Stimulated activated memory B cell treated with anti-CD40 and anti-IgM and Interleukin-4, amounts not matched to agents 10 μg/mL and 1 μg/mL and 100 μg/mL, for 72 hours (primary cell): Measurements from ENCODE around the gene DENND4A.

Experiments used
- ATAC-seq: fragments of 150-1000 bp; cut with Tn5 transposase; 2 replicates; pipeline ENCODE4 v1.10.0; 2021
- H3K27ac Mint-ChIP-seq: one replicate; pipeline ENCODE4 v1.8.0; 2022; ENCODE audit warnings: mild to moderate bottlenecking, mixed read lengths
- H3K27me3 Mint-ChIP-seq: one replicate; pipeline ENCODE4 v1.8.0; 2022; ENCODE audit warnings: mixed read lengths
- H3K36me3 Mint-ChIP-seq: one replicate; pipeline ENCODE4 v1.8.0; 2022; ENCODE audit warnings: mixed read lengths
- H3K4me1 Mint-ChIP-seq: one replicate; pipeline ENCODE4 v1.8.0; 2022; ENCODE audit warnings: mixed read lengths
- H3K4me3 Mint-ChIP-seq: one replicate; pipeline ENCODE4 v1.8.0; 2022; ENCODE audit warnings: mild to moderate bottlenecking, moderate library complexity, mixed read lengths
- H3K9me3 Mint-ChIP-seq: one replicate; pipeline ENCODE4 v1.8.0; 2022; ENCODE audit warnings: mixed read lengths

Gene DENND4A

GRCh38 chr15:65792138-65792987 lies at the start of gene DENND4A:
Gene DENND4A (minus strand): TSS chr15:65792293. CDS start chr15:65756450, 35,843 bp downstream.
- Mint-ChIP-seq H3K4me3 (peak within 1 kb of the TSS; percentile 81), H3K27ac (peak within 1 kb of the TSS; percentile 93), H3K4me1 (peaks cover 56% of the 10 kb centered on the region), H3K27me3 (no peaks in the 10 kb centered on the region), H3K36me3 (no peaks in the 10 kb centered on the region), H3K9me3 (no peaks in the 10 kb centered on the region)
- peak; percentile 96 for ATAC-seq

- H3K4me1 Mint-ChIP-seq, result peaks cover 13% of the 10 kb centered on the region
- no peaks in the 10 kb centered on the region for H3K36me3 Mint-ChIP-seq
- H3K4me3 Mint-ChIP-seq, result no peak overlapping the region
- H3K27ac Mint-ChIP-seq, result no peak overlapping the region
- H3K27me3 Mint-ChIP-seq, result no peaks in the 10 kb centered on the region
- H3K9me3 Mint-ChIP-seq, result no peaks in the 10 kb centered on the region
- ATAC-seq, result no peak
These were observed 49.2 kb upstream of the DENND4A start for GRCh38 chr15:65841121-65841930.

- no peak overlapping the region for H3K4me3 Mint-ChIP-seq
- H3K9me3 Mint-ChIP-seq, result no peaks in the 10 kb centered on the region
- ATAC-seq, result no peak
- no peaks in the 10 kb centered on the region for H3K27me3 Mint-ChIP-seq
- peaks cover 13% of the 10 kb centered on the region for H3K4me1 Mint-ChIP-seq
- no peak overlapping the region for H3K27ac Mint-ChIP-seq
- H3K36me3 Mint-ChIP-seq, result no peaks in the 10 kb centered on the region
These were observed 47.9 kb upstream of the DENND4A start for GRCh38 chr15:65839985-65840384.

GRCh38 chr15:65839354-65839901 lies 47.3 kb upstream of the DENND4A start:
- H3K36me3 Mint-ChIP-seq, result no peaks in the 10 kb centered on the region
- H3K4me1 Mint-ChIP-seq, result peaks cover 13% of the 10 kb centered on the region
- no peaks in the 10 kb centered on the region for H3K27me3 Mint-ChIP-seq
- no peaks in the 10 kb centered on the region for H3K9me3 Mint-ChIP-seq
- H3K27ac Mint-ChIP-seq, result no peak overlapping the region
- no peak overlapping the region for H3K4me3 Mint-ChIP-seq
- no peak for ATAC-seq

GRCh38 chr15:65837301-65838294 lies 45.5 kb upstream of the DENND4A start:
- no peaks in the 10 kb centered on the region for H3K27me3 Mint-ChIP-seq
- peak overlapping the region; percentile 20 for H3K27ac Mint-ChIP-seq
- H3K4me1 Mint-ChIP-seq, result peaks cover 30% of the 10 kb centered on the region
- no peaks in the 10 kb centered on the region for H3K36me3 Mint-ChIP-seq
- ATAC-seq, result peak; percentile 71
- no peak overlapping the region for H3K4me3 Mint-ChIP-seq
- H3K9me3 Mint-ChIP-seq, result no peaks in the 10 kb centered on the region

- peaks cover 32% of the 10 kb centered on the region for H3K4me1 Mint-ChIP-seq
- no peaks in the 10 kb centered on the region for H3K36me3 Mint-ChIP-seq
- H3K9me3 Mint-ChIP-seq, result no peaks in the 10 kb centered on the region
- no peak for ATAC-seq
- H3K27ac Mint-ChIP-seq, result no peak overlapping the region
- no peaks in the 10 kb centered on the region for H3K27me3 Mint-ChIP-seq
- H3K4me3 Mint-ChIP-seq, result no peak overlapping the region
These were observed 44.6 kb upstream of the DENND4A start for GRCh38 chr15:65836665-65837064.

- no peaks in the 10 kb centered on the region for H3K9me3 Mint-ChIP-seq
- H3K4me1 Mint-ChIP-seq, result peaks cover 32% of the 10 kb centered on the region
- no peaks in the 10 kb centered on the region for H3K27me3 Mint-ChIP-seq
- H3K36me3 Mint-ChIP-seq, result no peaks in the 10 kb centered on the region
- peak overlapping the region; percentile 35 for H3K27ac Mint-ChIP-seq
- H3K4me3 Mint-ChIP-seq, result no peak overlapping the region
- ATAC-seq, result no peak
These were observed 43.4 kb upstream of the DENND4A start for GRCh38 chr15:65835447-65835846.

- H3K27me3 Mint-ChIP-seq, result no peaks in the 10 kb centered on the region
- peak overlapping the region; percentile 35 for H3K27ac Mint-ChIP-seq
- no peaks in the 10 kb centered on the region for H3K36me3 Mint-ChIP-seq
- no peak for ATAC-seq
- no peaks in the 10 kb centered on the region for H3K9me3 Mint-ChIP-seq
- H3K4me3 Mint-ChIP-seq, result no peak overlapping the region
- peaks cover 32% of the 10 kb centered on the region for H3K4me1 Mint-ChIP-seq
These were observed 42.6 kb upstream of the DENND4A start for GRCh38 chr15:65834603-65835282.

GRCh38 chr15:65833501-65834205 lies 41.6 kb upstream of the DENND4A start:
- Mint-ChIP-seq H3K36me3 (no peaks in the 10 kb centered on the region), H3K4me1 (peaks cover 42% of the 10 kb centered on the region), H3K27me3 (no peaks in the 10 kb centered on the region), H3K9me3 (no peaks in the 10 kb centered on the region), H3K27ac (peak overlapping the region; percentile 91), H3K4me3 (no peak overlapping the region)
- ATAC-seq, result no peak

GRCh38 chr15:65832549-65833364 lies 40.7 kb upstream of the DENND4A start:
- no peaks in the 10 kb centered on the region for H3K36me3 Mint-ChIP-seq
- H3K27me3 Mint-ChIP-seq, result no peaks in the 10 kb centered on the region
- peak overlapping the region; percentile 91 for H3K27ac Mint-ChIP-seq
- peak; percentile 71 for ATAC-seq
- H3K9me3 Mint-ChIP-seq, result no peaks in the 10 kb centered on the region
- H3K4me3 Mint-ChIP-seq, result peak overlapping the region; percentile 69
- peaks cover 49% of the 10 kb centered on the region for H3K4me1 Mint-ChIP-seq

GRCh38 chr15:65829130-65829764 lies 37.2 kb upstream of the DENND4A start:
- H3K9me3 Mint-ChIP-seq, result no peaks in the 10 kb centered on the region
- H3K27me3 Mint-ChIP-seq, result no peaks in the 10 kb centered on the region
- no peaks in the 10 kb centered on the region for H3K36me3 Mint-ChIP-seq
- no peak for ATAC-seq
- H3K4me1 Mint-ChIP-seq, result peaks cover 51% of the 10 kb centered on the region
- peak overlapping the region; percentile 77 for H3K27ac Mint-ChIP-seq
- no peak overlapping the region for H3K4me3 Mint-ChIP-seq

GRCh38 chr15:65828585-65828984 lies 36.5 kb upstream of the DENND4A start:
- Mint-ChIP-seq H3K27ac (peak overlapping the region; percentile 77), H3K9me3 (no peaks in the 10 kb centered on the region), H3K27me3 (no peaks in the 10 kb centered on the region), H3K4me3 (no peak overlapping the region), H3K36me3 (no peaks in the 10 kb centered on the region), H3K4me1 (peaks cover 50% of the 10 kb centered on the region)
- ATAC-seq, result no peak
